Measurements from ENCODE around the gene SKI. TPM values are rescaled to one million over a fixed set of nuclear protein-coding genes. Genes with fewer than 3 reads are reported as not detected.

The SKI gene
- total and polyA plus RNA-seq, 10 of the 15 experiments (the other 5 are each of a cell fraction or from before 2014, with no cell fraction given) = 0.03 to 14.9 (median 0.96) TPM

- TF ChIP-seq CEBPZ (IDR thresholded peaks at IDR 0.05; ENCODE audit: low read depth, low read length) (no peak), CBFB (IDR thresholded peaks at IDR 0.05; ENCODE audit: low read depth) (no peak), FOXM1 (IDR thresholded peaks at IDR 0.05; ENCODE audit: low read depth, low read length) (no peak)
These were observed 43.2 kb upstream of the SKI start (continued) for GRCh38 chr1:2184934-2185333.

DNA sequence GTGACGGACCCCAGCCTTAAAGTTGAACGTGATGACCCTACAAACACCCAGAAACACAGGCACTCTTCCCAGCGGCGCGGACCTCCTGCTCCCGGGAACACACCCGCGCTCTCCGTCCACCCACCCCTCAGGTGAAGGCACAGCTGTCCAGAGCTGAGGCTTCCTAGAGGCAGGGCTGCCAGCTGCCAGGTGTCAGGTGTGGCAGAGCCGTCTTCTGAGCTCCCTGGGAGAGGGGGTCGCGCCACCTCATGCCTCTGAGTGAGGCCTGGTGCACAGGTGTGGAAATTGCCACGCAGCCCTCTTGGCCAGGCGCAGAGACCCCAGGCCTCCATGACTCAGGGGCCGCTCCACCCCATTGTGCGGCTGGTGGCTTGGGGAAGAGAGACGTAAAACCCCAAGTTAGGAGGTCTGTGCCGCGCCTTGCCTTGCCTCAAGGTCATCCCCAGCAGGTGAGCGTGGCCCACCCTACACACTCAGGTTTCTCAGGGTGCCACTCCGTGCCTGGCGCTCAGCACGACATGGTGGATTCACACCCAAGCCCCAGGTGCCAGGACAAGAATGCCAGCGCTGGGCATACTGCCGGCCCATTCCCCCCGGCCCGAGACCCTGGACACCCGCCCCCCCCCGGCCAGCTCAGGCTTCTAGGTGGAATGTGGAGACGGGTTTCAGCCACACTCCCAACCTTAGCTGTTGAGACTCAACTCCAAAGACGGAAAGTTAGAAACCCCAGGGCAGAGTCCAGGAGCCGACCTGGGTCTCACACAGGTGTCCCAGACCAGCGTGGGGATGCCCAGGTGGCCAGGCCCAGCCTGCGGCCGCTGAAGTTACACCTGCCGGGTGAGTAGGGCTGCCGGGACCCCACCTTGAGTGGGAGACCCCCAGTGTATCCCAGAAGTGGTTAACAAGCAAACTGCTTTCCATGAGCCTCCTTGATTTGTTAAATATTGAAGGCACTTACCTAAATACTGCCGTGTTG lies 42.0 kb upstream of the SKI start:
- H3K4me2 ChIP-seq (ENCODE audit: control insufficient read depth, insufficient read depth) = no peak overlapping the region
- no peak for FAIRE-seq
- ChIA-PET POLR2A (no interaction called here), CTCF (no interaction called here), SMC1A (ENCODE audit: uncharacterized antibody, unreplicated experiment) (no interaction called here), RAD21 (ENCODE audit: unreplicated experiment) (no interaction called here)
- H3K36me3 ChIP-seq (ENCODE audit: control insufficient read depth in 2 of 2, insufficient read depth in 2 of 2, low read length in 1 of 2) = no peaks in the 10 kb centered on the region
- no peak overlapping the region for H3K27ac ChIP-seq (ENCODE audit: control insufficient read depth, insufficient read depth)
- no peak overlapping the region for H2AFZ ChIP-seq (ENCODE audit: control insufficient read depth, low read depth, low read length)
- no peak overlapping the region for H3K4me3 ChIP-seq
- in situ Hi-C loops (cut with MboI) = no loop called here
- no peaks in the 10 kb centered on the region for H4K20me1 ChIP-seq (ENCODE audit: control insufficient read depth, insufficient read depth)
- ATAC-seq = no peak
- TF ChIP-seq PAX5 (IDR thresholded peaks at IDR 0.05; ENCODE audit: borderline replicate concordance, low read depth, low read length) (no peak), POLR2A (IDR thresholded peaks at IDR 0.05; ENCODE audit: low read depth, low read length) (peak; percentile 40; the same call in 1 of the 2 replicates)
- H3K9me3 ChIP-seq (replicated peaks; ENCODE audit: control insufficient read depth, insufficient read depth, low read length) = no peaks in the 10 kb centered on the region
- no TSS peak for BruUV-seq (replicated peaks)
- no peaks in the 10 kb centered on the region for H3K27me3 ChIP-seq (replicated peaks in 1 of 2; ENCODE audit: control insufficient read depth in 2 of 2, insufficient read depth in 2 of 2, low read length in 1 of 2)
- intact Hi-C loops (cut with micrococcal nuclease; ENCODE audit: unreplicated experiment) = no loop called here
- H3K79me2 ChIP-seq (ENCODE audit: control insufficient read depth, insufficient read depth, low read length) = no peaks in the 10 kb centered on the region
- 94% methylated on average over 37 of the region's 38 CpGs for WGBS (ENCODE audit: insufficient coverage, insufficient replicate concordance, low lambda C conversion rate, missing lambda C conversion rate)
- no peak overlapping the region for H3K9ac ChIP-seq (ENCODE audit: control insufficient read depth, insufficient read depth, low read length)
- no peak for DNase-seq (ENCODE audit: low read depth, low spot score)
- H3K4me1 ChIP-seq (ENCODE audit: control insufficient read depth, insufficient read depth, low read length) = no peaks in the 10 kb centered on the region
